GOT3 (cell line): Measurements from ENCODE around the gene RFT1.
A peak's percentile ranks its signal among the peaks of the same experiment; 100 is the strongest.

Source experiments
- DNase-seq: peaks from one replicate; lab custom pipeline; 2025; ENCODE audit warnings: mixed read lengths; lab: John Stamatoyannopoulos, UW

RFT1 gene

GRCh38 chr3:53084310-53085001 lies 45.8 kb downstream of the RFT1 start:
- DNase-seq: no peak

- no peak for DNase-seq
These were observed 46.3 kb downstream of the RFT1 start for GRCh38 chr3:53083949-53084309.

DNA sequence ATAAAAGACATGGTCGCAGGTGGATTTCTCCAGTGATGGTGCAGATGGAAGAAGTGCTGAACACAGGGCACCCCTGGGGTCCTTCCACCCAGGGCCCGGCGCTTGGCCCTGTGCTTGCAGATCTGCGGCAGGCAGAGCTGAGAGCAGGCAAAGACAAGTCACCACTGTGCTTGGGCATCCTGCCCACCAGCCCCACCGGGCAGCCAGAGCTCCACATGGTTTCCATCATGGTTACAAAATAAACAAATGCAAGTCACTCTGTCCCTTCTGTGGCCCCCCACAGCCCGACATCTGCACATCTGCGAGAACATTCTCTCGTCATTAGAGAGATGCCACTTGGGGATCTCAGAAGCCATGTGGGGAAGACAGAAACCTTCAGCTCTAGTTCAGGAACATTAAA lies 46.7 kb downstream of the RFT1 start:
- no peak for DNase-seq

DNA sequence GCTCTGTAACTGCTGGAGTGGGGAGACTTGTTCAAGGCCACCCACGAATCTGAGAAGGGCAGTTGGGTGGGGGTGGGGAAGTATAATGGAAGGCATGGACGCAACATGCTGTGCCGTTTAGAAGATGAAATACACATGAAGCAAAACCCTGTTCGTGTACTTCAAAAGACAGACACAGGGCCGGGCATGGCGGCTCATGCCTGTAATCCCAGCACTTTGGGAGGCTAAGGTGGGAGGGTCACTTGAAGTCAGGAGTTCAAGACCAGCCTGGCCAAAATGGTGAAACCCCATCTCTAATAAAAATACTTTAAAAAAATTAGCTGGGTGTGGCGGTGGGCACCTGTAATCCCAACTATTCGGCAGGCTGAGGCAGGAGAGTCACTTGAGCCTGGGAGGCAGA lies 47.5 kb downstream of the RFT1 start:
- no peak for DNase-seq

- DNase-seq: no peak
These were observed 48.9 kb downstream of the RFT1 start for GRCh38 chr3:53081318-53081717.

DNA sequence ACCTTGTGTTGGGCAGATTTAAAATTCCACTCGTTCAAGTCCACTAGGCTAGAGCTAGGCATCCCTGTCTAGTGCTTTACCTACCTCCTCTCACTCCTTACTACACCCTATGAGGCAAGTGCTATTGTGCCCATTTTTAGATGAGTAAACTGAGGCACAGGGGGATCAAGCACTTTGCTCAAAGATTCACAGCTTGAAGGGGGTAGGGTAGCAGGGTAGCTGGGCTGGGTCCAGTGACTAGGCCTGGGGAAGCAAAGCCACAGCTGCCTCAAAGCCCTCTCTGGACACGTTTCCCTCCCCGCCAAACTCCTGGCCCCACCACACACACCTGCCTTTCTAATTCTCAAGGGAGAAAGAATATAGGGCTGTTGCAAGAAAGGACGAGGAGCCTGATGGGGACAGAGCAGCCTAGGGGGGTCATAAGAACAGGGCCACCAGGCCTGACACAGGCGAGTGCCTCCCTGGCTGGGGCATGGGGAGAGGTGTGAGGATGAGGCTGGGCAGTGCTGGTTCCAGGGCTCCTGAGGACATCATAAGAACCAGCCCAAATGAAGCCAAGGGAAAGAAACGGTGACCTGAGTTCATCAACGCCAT lies 49.5 kb downstream of the RFT1 start:
- no peak for DNase-seq

DNA sequence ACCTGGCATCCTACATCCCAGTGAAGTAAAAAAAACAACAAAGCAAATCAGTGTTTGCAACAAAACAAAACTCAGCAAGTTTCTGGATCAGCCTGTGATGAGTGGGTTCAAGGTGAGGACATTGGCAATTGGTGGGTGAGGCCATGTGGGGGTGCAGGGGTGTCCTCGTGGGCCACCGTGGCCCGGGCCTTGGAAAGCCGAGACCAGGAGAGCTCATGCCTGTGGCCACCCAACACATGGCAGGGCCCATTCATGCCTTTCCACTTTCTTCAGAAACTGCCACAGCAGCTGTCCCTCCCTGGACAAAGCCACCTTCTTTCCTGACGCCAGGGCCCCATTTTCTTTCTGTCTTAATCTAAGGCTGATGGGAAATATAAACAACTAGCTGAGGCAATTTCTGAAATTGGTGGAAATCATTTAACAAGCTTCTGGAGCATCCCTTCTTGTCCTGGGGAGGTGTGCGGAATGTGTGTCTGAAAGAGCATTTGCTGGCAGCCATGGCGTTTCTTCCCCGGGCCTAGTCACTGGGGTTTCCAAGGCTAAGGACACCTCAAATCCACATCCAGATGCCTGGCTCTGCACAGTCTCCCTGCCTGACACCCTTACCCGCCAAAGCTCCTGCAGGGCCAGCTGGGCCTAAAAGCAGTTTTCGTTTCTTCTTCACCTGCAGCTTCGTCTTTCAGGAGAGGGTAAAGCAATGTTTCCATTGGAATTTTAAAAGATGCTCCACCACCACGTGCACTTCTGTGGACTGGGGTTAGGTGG lies 50.3 kb downstream of the RFT1 start:
- no peak for DNase-seq

DNA sequence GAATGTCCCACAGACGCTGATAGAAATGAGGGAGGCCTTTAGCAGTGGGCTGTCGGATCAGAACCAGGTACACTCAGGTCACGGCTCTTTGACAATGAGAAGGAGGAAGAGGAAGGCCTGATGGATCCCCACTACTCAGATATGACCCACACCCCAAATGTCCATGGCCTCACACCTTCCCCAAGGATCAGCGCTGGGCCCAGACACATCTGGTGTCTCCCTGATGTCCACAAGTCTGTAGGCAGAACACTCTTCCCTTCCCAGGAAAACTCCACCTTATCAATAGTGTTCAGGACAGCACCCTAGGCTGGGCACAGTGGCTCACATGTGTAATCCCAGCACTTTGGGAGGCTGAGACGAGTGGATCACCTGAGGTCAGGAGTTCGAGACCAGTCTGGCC lies 51.1 kb downstream of the RFT1 start:
- no peak for DNase-seq

DNA sequence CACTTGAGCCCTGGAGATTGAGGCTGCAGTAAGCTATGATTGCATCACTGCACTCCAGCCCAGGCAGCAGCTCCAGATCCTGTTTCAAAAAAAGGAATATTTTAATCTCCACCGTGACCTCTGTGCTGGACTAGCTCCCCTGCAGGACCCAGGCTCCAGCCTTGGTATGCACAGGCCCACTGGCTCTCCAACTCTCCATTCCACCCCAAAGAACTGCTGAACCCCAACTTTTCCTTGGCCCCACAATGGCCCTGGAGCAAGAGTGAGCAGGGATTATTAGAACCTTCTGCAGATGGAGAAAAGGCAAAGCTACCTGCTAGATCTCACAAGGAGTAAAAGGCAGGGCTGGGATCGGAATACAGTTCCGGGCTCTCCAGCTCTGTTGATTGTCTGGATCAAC lies 51.6 kb downstream of the RFT1 start:
- no peak for DNase-seq

DNA sequence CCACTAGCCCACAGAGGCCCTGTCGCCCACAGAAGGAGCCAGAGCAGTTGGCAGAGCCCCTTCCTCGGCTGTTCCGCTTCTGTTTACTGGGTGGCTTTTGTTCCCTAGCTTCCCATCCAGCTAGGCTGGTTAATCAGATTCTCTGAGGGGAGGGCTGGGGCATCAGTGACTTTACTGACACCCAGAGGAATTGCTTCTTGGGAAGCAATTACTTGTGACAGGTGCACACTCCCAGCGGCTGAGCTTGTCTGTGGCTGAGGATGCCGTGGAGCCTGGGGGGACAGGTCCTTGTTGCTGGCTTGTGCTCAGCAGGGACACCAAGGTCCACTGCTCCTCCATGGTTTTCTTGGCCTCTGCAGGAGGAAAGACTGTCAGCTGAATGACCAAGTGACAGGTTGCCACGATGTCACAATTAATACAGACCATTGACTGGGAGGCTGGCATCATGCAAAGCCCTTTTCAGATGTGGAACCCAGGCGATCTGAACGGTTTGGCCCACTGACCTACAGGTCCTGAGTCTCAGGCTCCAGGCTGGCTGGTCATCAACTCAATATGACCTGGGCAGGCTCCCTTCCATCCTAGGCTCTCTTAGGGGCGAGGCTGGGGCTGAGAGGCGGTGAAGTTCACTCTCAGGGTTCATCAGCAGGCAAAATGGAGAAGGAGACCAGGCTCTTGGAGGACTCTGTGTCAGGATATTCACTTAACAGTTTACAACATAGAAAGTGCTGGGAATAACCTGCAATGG lies 52.6 kb downstream of the RFT1 start:
- DNase-seq: no peak

GRCh38 chr3:53075743-53076140 lies 54.5 kb downstream of the RFT1 start:
- DNase-seq: no peak

- DNase-seq: no peak
These were observed 55.2 kb downstream of the RFT1 start for GRCh38 chr3:53074761-53075742.

- no peak for DNase-seq
These were observed 55.9 kb downstream of the RFT1 start for GRCh38 chr3:53074366-53074696.

DNA sequence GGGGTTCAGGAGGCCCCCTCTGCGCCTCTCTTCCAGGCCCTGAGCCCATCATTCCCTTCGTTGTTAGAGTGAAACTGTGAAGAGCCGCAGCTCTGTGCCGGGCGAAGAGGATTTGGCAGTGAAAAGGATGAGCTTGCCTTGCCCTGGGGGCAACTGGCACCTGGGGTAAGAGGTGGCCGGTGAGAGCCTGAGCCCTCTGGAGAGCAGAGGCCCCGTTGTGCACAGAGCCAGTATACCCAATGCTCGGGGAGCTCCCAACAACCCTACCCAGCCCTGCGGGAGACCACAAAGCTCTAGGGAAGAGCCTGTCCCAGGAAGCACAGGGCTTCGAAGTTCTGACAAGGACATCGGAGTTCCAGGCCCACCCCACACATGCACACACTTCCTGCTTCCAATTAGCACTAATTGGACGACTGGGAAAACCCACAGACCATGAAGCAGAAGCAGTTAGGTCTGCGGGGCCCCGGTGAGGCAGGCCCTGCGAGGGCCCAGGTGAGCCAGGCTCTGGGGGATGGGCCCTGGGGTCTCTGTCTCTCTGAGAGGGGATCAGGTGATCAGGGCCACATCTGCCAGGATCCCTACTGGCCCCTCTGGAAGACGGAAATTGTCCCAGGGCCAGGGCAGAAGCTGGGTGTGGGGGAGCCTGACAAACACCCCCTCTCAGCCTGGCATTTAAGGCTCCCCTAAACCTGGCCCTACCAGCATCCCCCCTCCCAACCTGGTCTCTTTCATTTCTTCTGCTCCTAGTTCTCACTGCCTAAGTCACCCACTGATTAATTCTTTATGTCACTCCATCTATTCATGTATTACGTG lies 56.5 kb downstream of the RFT1 start:
- no peak for DNase-seq

DNA sequence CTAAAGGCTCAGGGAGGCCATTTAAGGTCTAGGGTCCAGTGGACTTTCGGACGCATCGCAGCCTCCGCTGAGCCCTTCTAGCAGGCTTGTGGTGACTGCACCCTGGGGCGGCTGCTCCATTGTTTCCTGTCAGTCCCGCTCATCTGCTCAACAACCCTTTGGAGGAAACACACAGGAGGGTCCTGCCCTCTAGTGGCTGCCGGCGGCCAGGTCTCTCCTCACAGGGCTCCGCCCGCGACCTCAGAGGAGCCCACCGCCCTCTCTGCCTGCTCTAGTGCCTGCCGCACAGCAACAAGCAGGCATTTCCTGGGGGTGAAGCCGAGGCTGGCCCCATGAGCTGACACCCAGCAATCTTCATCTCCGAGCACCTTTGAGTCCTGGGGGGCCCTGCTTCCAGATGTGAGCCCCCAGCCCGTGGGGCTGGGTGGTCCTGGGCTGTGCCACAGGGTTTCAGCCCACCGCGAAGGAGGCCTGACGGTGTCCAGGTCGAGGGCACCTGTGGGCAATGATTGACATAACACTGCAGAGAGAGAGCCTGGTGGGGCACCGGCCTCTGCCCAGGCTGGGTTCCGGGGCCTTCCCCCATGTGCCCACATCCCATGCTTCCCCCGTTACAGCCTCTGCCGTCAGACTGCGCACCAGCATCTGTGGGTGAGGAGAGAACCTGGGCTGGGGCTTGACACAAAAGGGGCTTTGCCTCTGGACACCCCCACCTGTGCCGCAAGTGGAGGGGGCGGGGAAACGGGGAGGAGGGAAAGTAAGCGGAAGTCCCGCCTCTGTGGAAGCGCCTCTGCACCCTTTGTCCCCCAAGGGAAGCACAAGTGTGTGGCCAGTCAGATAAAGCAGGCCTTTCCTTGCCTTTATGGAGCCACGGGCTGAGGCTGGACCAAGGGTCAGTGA lies 57.3 kb downstream of the RFT1 start:
- DNase-seq: peak; percentile 56

GRCh38 chr3:53071882-53072431 lies 58.3 kb downstream of the RFT1 start:
- no peak for DNase-seq

- no peak for DNase-seq
These were observed 60.7 kb downstream of the RFT1 start for GRCh38 chr3:53069422-53070068.

GRCh38 chr3:53068176-53068575 lies 62.1 kb downstream of the RFT1 start:
- DNase-seq: no peak

- DNase-seq: no peak
These were observed 62.7 kb downstream of the RFT1 start for GRCh38 chr3:53067567-53067966.
